Measurements from ENCODE around the gene MCM3. TPM values are rescaled to one million over a fixed set of nuclear protein-coding genes. Genes with fewer than 3 reads are reported as not detected.

The MCM3 gene
- polyA plus RNA-seq, 1 of the 3 experiments (the other 2 are of a cell fraction) = 62.4 TPM

GRCh38 chr6:52307900-52308372, 23.4 kb upstream of the MCM3 start:
- no peak overlapping the region for H3K9ac ChIP-seq
- CTCF ChIA-PET = interaction anchor here (1.1 to 1.5 kb wide), 5 partner anchors 8 to 344 kb away, joined by 3 to 5 read pairs (median 3); no protein-coding TSS in a partner anchor

More at GRCh38 chr6:52307900-52308372, 23.4 kb upstream of the MCM3 start:
- 75% methylated on average over 1 of the region's 1 CpG for WGBS (ENCODE audit: low lambda C conversion rate)
- H3K79me2 ChIP-seq (ENCODE audit: insufficient read depth) = no peaks in the 10 kb centered on the region
- DNase-seq = no peak
- H3K4me2 ChIP-seq = no peak overlapping the region
- TF ChIP-seq GATA2 (CRISPR knock-in tag; IDR thresholded peaks at IDR 0.05) (no peak), TCF12 (IDR thresholded peaks at IDR 0.05) (no peak), GABPA (IDR thresholded peaks at IDR 0.05; ENCODE audit: low read depth) (no peak), MAX (IDR thresholded peaks at IDR 0.05; ENCODE audit: low read depth) (no peak), SMC3 (IDR thresholded peaks at IDR 0.05; ENCODE audit: low read depth, low read length) (no peak), FOSL2 (IDR thresholded peaks at IDR 0.05; ENCODE audit: borderline replicate concordance, low read depth) (no peak), JUND (IDR thresholded peaks at IDR 0.05) (no peak), FOXJ3 (CRISPR knock-in tag; IDR thresholded peaks at IDR 0.05) (no peak), YY1 (IDR thresholded peaks at IDR 0.05; ENCODE audit: low read depth) (no peak), MEF2A (IDR thresholded peaks at IDR 0.05; ENCODE audit: borderline replicate concordance, low read depth) (no peak), PBX3 (IDR thresholded peaks at IDR 0.05) (no peak), POLR2AphosphoS5 (IDR thresholded peaks at IDR 0.05; ENCODE audit: low read depth, low read length) (no peak), MXI1 (IDR thresholded peaks at IDR 0.05; ENCODE audit: low read depth, low read length) (no peak), FOXM1 (IDR thresholded peaks at IDR 0.05; ENCODE audit: low read depth) (no peak), EZH2phosphoT487 (IDR thresholded peaks at IDR 0.05; ENCODE audit: borderline replicate concordance, low read depth) (no peak), RAD21 (IDR thresholded peaks at IDR 0.05; ENCODE audit: low read length) (no peak), SIN3A (IDR thresholded peaks at IDR 0.05; ENCODE audit: borderline replicate concordance, low read depth, low read length) (no peak)
- TF ChIP-seq, protein P1, sequence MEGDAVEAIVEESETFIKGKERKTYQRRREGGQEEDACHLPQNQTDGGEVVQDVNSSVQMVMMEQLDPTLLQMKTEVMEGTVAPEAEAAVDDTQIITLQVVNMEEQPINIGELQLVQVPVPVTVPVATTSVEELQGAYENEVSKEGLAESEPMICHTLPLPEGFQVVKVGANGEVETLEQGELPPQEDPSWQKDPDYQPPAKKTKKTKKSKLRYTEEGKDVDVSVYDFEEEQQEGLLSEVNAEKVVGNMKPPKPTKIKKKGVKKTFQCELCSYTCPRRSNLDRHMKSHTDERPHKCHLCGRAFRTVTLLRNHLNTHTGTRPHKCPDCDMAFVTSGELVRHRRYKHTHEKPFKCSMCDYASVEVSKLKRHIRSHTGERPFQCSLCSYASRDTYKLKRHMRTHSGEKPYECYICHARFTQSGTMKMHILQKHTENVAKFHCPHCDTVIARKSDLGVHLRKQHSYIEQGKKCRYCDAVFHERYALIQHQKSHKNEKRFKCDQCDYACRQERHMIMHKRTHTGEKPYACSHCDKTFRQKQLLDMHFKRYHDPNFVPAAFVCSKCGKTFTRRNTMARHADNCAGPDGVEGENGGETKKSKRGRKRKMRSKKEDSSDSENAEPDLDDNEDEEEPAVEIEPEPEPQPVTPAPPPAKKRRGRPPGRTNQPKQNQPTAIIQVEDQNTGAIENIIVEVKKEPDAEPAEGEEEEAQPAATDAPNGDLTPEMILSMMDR (IDR thresholded peaks at IDR 0.05) = no peak
- no peaks in the 10 kb centered on the region for H3K36me3 ChIP-seq (replicated peaks in 1 of 2; ENCODE audit: control insufficient read depth in 1 of 2, insufficient read depth in 2 of 2, low read length in 1 of 2)
- no peaks in the 10 kb centered on the region for H4K20me1 ChIP-seq (ENCODE audit: insufficient read depth)
- no peaks in the 10 kb centered on the region for H3K9me2 ChIP-seq
- H2AFZ ChIP-seq (ENCODE audit: low read depth) = no peak overlapping the region
- no peak overlapping the region for H3K4me3 ChIP-seq (ENCODE audit: low read depth in 2 of 2, low read length in 1 of 2)
- H3K4me1 ChIP-seq (ENCODE audit: control insufficient read depth in 1 of 2, insufficient read depth in 2 of 2, low read depth in 1 of 2, low read length in 1 of 2) = no peaks in the 10 kb centered on the region; a peak in 1 of 4 replicates
- H3K27ac ChIP-seq (ENCODE audit: low read depth in 2 of 2, low read length in 1 of 2) = no peak overlapping the region
- H3F3A ChIP-seq (replicated peaks; ENCODE audit: insufficient read depth) = no peaks in the 10 kb centered on the region
- POLR2A ChIA-PET = no interaction called here
- H3K9me3 ChIP-seq = no peaks in the 10 kb centered on the region
- no peaks in the 10 kb centered on the region for H3K27me3 ChIP-seq (ENCODE audit: insufficient read depth)

Data from SK-N-SH (cell line).